Measurements from ENCODE around the gene SELENOS. TPM values are rescaled to one million over a fixed set of nuclear protein-coding genes. Genes with fewer than 3 reads are reported as not detected.
"Not testable (repeated sequence)": the region's sequence is repeated elsewhere in the genome, so short reads cannot be mapped to it uniquely, and the experiment has no call there.

SELENOS gene
- total RNA-seq, 1 donor from 2014 or later = 48.9 TPM

DNA sequence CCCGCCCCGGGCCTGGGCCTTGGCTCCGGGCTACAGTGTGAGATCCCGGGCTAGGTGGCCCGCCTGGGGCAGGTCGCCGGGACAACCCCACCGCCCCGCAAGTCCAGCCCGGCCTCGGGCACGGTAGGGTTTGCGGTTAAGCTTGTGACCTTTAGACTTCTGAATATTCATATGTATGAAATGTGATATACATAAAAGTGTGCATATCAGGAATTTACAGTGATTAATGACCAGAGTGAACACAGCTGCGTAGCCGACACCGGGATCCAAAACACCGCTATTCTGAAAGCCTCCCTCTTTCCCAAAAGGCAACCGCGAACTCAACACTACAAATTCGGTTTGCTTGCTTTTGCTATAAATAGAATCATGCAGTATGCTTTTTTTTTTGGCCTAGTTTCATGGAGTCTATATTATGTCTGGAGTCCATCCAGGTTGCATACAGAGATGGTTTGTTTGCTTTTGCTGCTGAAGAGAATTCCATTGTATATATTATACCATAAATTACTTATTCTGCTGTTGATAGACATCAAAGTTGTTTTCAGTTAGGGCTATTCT, 18.4 kb upstream of the SELENOS start:
- H3K4me1 Mint-ChIP-seq (ENCODE audit: unreplicated experiment) = peaks cover 15% of the 10 kb centered on the region
- TF ChIP-seq, protein P1, sequence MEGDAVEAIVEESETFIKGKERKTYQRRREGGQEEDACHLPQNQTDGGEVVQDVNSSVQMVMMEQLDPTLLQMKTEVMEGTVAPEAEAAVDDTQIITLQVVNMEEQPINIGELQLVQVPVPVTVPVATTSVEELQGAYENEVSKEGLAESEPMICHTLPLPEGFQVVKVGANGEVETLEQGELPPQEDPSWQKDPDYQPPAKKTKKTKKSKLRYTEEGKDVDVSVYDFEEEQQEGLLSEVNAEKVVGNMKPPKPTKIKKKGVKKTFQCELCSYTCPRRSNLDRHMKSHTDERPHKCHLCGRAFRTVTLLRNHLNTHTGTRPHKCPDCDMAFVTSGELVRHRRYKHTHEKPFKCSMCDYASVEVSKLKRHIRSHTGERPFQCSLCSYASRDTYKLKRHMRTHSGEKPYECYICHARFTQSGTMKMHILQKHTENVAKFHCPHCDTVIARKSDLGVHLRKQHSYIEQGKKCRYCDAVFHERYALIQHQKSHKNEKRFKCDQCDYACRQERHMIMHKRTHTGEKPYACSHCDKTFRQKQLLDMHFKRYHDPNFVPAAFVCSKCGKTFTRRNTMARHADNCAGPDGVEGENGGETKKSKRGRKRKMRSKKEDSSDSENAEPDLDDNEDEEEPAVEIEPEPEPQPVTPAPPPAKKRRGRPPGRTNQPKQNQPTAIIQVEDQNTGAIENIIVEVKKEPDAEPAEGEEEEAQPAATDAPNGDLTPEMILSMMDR (IDR thresholded peaks at IDR 0.05; ENCODE audit: unreplicated experiment) = no peak
- no peak for DNase-seq (ENCODE audit: low spot score)

DNA sequence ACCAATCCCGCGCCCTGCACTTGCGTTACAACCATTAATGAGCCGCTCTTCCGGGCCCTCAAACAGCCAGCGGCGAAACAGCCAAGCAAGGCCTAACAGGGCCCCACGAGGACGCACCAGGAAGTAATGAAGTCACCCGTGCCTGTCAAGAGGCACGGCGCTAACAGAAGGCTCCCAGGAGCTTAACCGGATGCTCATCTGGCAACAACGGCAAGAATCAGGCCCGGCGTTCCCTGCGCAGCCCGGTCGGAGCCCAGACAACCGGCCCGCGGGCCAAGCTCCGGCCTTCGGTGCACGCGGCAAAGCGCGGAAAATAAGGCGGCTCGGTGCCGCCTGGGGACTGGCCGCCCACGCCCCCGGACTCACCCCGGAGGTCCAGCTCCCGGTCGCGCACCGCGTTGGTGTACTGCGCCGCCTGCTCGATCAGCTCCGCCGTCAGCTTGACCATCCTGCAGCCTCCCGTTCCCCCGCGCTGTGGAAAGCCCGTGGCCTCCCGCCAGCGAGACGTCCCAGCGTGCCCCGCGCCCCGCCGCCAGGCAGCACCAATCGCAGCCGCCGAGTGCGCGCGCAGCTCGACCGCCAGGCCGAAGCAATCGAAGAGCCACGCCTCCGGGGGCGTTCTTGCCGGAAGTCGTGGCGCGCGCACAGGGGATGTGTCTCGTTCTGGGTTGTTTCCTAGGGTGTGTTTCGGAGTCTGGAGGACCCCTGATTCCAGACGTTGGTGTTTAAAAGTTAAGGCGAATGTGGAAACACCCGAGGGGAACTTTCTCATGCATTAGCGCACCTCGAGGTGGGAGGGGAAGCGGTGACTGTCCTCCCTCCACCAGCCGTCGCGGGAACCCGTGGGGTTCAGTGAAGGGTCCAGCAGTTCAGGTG, 17.7 kb upstream of the SELENOS start, which contains the start of gene SNRPA1:
TSS of gene SNRPA1 (minus strand) at position 518 of the 876 bp plus-strand sequence. CDS start at position 448, 70 bp downstream.
- peak within 1 kb of the TSS; percentile 97 for H3K27ac Mint-ChIP-seq (ENCODE audit: unreplicated experiment)
- DNase-seq (ENCODE audit: low spot score) = peak; percentile 96
- peaks cover 3% of the 10 kb centered on the region for H3K27me3 Mint-ChIP-seq (ENCODE audit: unreplicated experiment)
- no peaks in the 10 kb centered on the region for H3K36me3 Mint-ChIP-seq (ENCODE audit: low read depth, unreplicated experiment)
- peak within 1 kb of the TSS; percentile 99 for H3K4me3 Mint-ChIP-seq (ENCODE audit: unreplicated experiment)
- TF ChIP-seq, protein P1 (IDR thresholded peaks at IDR 0.05; ENCODE audit: unreplicated experiment) = no peak
- peaks cover 15% of the 10 kb centered on the region for H3K4me1 Mint-ChIP-seq (ENCODE audit: unreplicated experiment)
- no peaks in the 10 kb centered on the region for H3K9me3 Mint-ChIP-seq (ENCODE audit: unreplicated experiment)

More for the DNA sequence above, 18.4 kb upstream of the SELENOS start:
- Mint-ChIP-seq H3K36me3 (ENCODE audit: low read depth, unreplicated experiment) (no peaks in the 10 kb centered on the region), H3K27me3 (ENCODE audit: unreplicated experiment) (peaks cover 3% of the 10 kb centered on the region), H3K9me3 (ENCODE audit: unreplicated experiment) (no peaks in the 10 kb centered on the region), H3K27ac (ENCODE audit: unreplicated experiment) (peak overlapping the region; percentile 90), H3K4me3 (ENCODE audit: unreplicated experiment) (peak overlapping the region; percentile 93)

DNA sequence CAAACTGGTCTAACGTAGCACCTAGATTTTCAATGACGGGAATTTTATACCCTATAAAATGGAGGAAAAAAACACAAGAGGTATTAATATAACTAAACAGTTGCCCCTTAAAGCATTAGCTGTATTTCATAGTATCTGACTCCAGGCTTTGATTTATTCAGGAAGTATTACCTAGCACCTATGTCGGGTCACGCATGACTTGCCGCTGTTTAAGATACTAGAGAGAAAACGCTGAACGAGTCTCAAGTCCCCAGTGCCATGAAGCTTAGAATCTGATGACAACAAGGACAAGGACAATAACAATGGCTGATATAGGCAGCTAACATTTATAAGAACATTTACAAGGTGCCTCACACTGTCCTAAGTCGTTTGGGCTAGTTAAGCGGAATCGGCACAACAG, 15.8 kb upstream of the SELENOS start:
- peaks cover 3% of the 10 kb centered on the region for H3K27me3 Mint-ChIP-seq (ENCODE audit: unreplicated experiment)
- no peak for DNase-seq (ENCODE audit: low spot score)

DNA sequence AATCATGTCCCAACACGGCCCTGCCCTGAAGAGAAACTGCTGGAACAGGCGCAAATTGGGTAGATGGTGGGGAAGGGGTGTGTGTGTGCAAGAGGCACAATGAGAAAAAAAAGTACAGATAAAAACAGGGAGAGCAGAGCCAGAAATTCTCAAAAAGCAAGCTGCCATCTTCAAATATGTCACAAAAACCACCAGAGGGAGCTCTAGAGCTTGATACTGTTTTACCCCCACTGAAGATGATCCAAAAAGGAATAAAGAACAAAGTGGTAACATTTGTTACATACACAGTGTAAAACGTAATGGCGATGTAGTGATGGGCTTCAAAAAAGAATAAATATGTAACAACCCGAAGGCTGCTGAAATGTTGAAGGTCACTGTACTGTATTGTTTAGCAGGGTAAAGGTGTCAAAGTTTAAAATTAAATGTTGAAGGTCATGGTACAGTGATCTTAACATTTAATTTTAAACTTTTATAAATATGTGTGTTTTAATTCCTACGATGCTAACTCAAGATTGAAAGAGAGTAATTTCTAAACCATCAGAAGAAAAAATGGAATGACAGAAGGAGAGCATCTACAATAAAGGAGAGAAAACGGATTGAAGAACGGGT, 11.7 kb upstream of the SELENOS start:
- DNase-seq (ENCODE audit: low spot score) = no peak

More for the DNA sequence above, 15.8 kb upstream of the SELENOS start:
- H3K36me3 Mint-ChIP-seq (ENCODE audit: low read depth, unreplicated experiment) = no peaks in the 10 kb centered on the region
- H3K9me3 Mint-ChIP-seq (ENCODE audit: unreplicated experiment) = no peaks in the 10 kb centered on the region
- peaks cover 15% of the 10 kb centered on the region for H3K4me1 Mint-ChIP-seq (ENCODE audit: unreplicated experiment)
- TF ChIP-seq, protein P1 (IDR thresholded peaks at IDR 0.05; ENCODE audit: unreplicated experiment) = no peak
- peak overlapping the region; percentile 97 for H3K27ac Mint-ChIP-seq (ENCODE audit: unreplicated experiment)
- peak overlapping the region; percentile 99 for H3K4me3 Mint-ChIP-seq (ENCODE audit: unreplicated experiment)

DNA sequence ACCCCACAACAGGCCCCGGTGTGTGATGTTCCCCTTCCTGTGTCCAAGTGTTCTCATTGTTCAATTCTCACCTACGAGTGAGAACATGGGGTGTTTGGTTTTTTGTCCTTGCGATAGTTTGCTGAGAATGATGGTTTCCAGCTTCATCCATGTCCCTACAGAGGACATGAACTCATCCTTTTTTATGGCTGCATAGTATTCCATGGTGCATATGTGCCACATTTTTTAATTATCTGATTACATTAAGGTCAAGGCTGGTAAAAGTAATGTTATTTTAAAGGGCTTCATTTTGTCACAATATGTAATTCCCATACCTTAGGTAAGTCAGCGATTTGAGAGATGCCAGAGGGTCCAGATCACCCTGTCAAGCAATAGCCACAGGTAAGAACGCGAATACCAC, 10.1 kb upstream of the SELENOS start:
- not testable (repeated sequence) for DNase-seq (ENCODE audit: low spot score); H3K27ac Mint-ChIP-seq (ENCODE audit: unreplicated experiment); H3K4me1 Mint-ChIP-seq (ENCODE audit: unreplicated experiment); H3K4me3 Mint-ChIP-seq (ENCODE audit: unreplicated experiment); H3K27me3 Mint-ChIP-seq (ENCODE audit: unreplicated experiment); H3K9me3 Mint-ChIP-seq (ENCODE audit: unreplicated experiment)
- H3K36me3 Mint-ChIP-seq (ENCODE audit: low read depth, unreplicated experiment) = peaks cover 30% of the 10 kb centered on the region

More for the DNA sequence above, 11.7 kb upstream of the SELENOS start:
- Mint-ChIP-seq H3K9me3 (ENCODE audit: unreplicated experiment) (no peaks in the 10 kb centered on the region), H3K36me3 (ENCODE audit: low read depth, unreplicated experiment) (peaks cover 23% of the 10 kb centered on the region), H3K27ac (ENCODE audit: unreplicated experiment) (no peak overlapping the region), H3K4me3 (ENCODE audit: unreplicated experiment) (peak overlapping the region; percentile 43), H3K4me1 (ENCODE audit: unreplicated experiment) (peaks cover 10% of the 10 kb centered on the region), H3K27me3 (ENCODE audit: unreplicated experiment) (peaks cover 3% of the 10 kb centered on the region)
- TF ChIP-seq, protein P1 (IDR thresholded peaks at IDR 0.05; ENCODE audit: unreplicated experiment) = peak; percentile 64

Data from endothelial cell (in vitro differentiated cells).